DND-41 (cell line): Measurements from ENCODE around the gene TLX1.

Source experiments
- ATAC-seq: fragments of 200-7000 bp; cut with Tn5 transposase; 3 replicates; pipeline ENCODE4 v1.9.1; 2021; ENCODE audit warnings: low read depth; ENCODE audit not compliant: insufficient read depth
- DNase-seq: peaks from one replicate; pipeline ENCODE4 v3.0.0-alpha.2; 2020
- H2AFZ ChIP-seq: 2 replicates; pipeline ENCODE4 v1.6.0; 2012; ENCODE audit warnings: low read depth, low read length
- H3K27ac ChIP-seq: 2 replicates; pipeline ENCODE4 v1.5.1; 2012; ENCODE audit warnings: low read length, inconsistent platforms
- H3K27me3 ChIP-seq: fragments of 200-600 bp; sonication (generic); 2 replicates; pipeline ENCODE4 v1.6.0; 2012; ENCODE audit warnings: low read length, mild to moderate bottlenecking, inconsistent platforms; ENCODE audit not compliant: insufficient read depth, poor library complexity
- H3K36me3 ChIP-seq: 2 replicates; pipeline ENCODE4 v1.5.1; 2012; ENCODE audit warnings: low read length, inconsistent platforms; ENCODE audit not compliant: insufficient read depth
- H3K4me1 ChIP-seq: 2 replicates; pipeline ENCODE4 v1.5.1; 2012; ENCODE audit warnings: mild to moderate bottlenecking, low read length; ENCODE audit not compliant: insufficient read depth
- H3K4me2 ChIP-seq: 2 replicates; pipeline ENCODE4 v1.6.0; 2012; ENCODE audit warnings: mild to moderate bottlenecking, moderate library complexity, low read length, inconsistent platforms; ENCODE audit not compliant: insufficient read depth
- H3K4me3 ChIP-seq, 2 experiments: fragments of 200-600 bp in 1 of 2; shearing (Covaris generic) in 1 of 2; 2 replicates each; pipeline ENCODE4 v1.5.1; 2012 to 2016; ENCODE audit warnings: inconsistent platforms in 2 of 2, low read length in 2 of 2, mild to moderate bottlenecking in 2 of 2, low read depth in 1 of 2, moderate library complexity in 1 of 2
- H3K79me2 ChIP-seq: 2 replicates; pipeline ENCODE4 v1.6.0; 2012; ENCODE audit warnings: low read length, inconsistent platforms; ENCODE audit not compliant: insufficient read depth
- H3K9ac ChIP-seq: 2 replicates; pipeline ENCODE4 v1.6.0; 2012; ENCODE audit warnings: low read depth, mild to moderate bottlenecking, inconsistent platforms, low read length, moderate library complexity
- H3K9me3 ChIP-seq: 2 replicates; pipeline ENCODE4 v1.5.1; 2012; ENCODE audit warnings: low read length, moderate library complexity, mild to moderate bottlenecking, inconsistent platforms; ENCODE audit not compliant: insufficient read depth, severe bottlenecking
- H4K20me1 ChIP-seq: 2 replicates; pipeline ENCODE4 v1.6.0; 2012; ENCODE audit warnings: low read length; ENCODE audit not compliant: insufficient read depth
- CTCF ChIP-seq: IDR thresholded peaks from 2 replicates; pipeline ENCODE4 v1.5.1; 2012; ENCODE audit warnings: borderline replicate concordance, low read length, moderate library complexity, mild to moderate bottlenecking; ENCODE audit not compliant: poor library complexity, severe bottlenecking; ENCODE audit errors: extremely low read depth
- EZH2 ChIP-seq: IDR thresholded peaks from 3 replicates; pipeline ENCODE4 v1.6.1; 2012; ENCODE audit warnings: borderline replicate concordance, low read depth, mild to moderate bottlenecking, moderate library complexity, low read length, inconsistent platforms; ENCODE audit not compliant: severe bottlenecking

The TLX1 gene

DNA sequence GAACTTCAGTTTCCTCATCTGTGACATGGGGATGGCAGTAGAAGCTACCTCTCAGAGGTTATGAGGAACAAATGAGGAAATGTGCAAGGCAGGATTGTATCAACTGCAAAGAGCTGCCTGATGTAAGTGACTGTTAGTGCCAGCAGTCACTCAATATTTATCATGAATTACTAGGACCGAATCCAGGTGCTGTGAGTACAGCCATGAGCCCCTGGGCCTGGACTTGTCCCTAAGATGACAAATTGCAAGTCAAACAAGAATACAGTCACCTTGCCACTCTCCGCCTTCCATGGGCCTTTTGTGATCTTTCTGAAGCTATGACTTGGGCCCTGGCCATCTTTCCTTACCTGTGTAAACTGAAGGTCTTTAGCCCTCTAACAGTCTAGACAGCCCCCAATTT, 27.7 kb upstream of the TLX1 start:
- Histone ChIP-seq H3K4me2 (no peak overlapping the region), H3K36me3 (no peaks in the 10 kb centered on the region), H3K27me3 (peaks cover 48% of the 10 kb centered on the region), H3K9ac (no peak overlapping the region), H2AFZ (no peak overlapping the region), H3K27ac (no peak overlapping the region), H3K4me1 (no peaks in the 10 kb centered on the region), H3K4me3 (no peak overlapping the region), H3K79me2 (no peaks in the 10 kb centered on the region), H3K9me3 (no peaks in the 10 kb centered on the region), H4K20me1 (peaks cover 12% of the 10 kb centered on the region; the same call in 1 of the 2 replicates)
- ATAC-seq (no peak), DNase-seq (no peak)
- TF ChIP-seq CTCF = no peak
- no peak for TF ChIP-seq EZH2

- Histone ChIP-seq H3K27me3 (peaks cover 38% of the 10 kb centered on the region), H3K4me3 (no peak overlapping the region)
- no peak for ATAC-seq
Measured at GRCh38 chr10:101106351-101106750, 24.7 kb upstream of the TLX1 start.

GRCh38 chr10:101107771-101108170, 23.3 kb upstream of the TLX1 start:
- Histone ChIP-seq H3K36me3 (no peaks in the 10 kb centered on the region), H4K20me1 (0 out of 2 replicates have a peak, but pooled peaks cover 8% of the 10 kb centered on the region), H3K9me3 (no peaks in the 10 kb centered on the region), H3K9ac (no peak overlapping the region), H2AFZ (no peak overlapping the region), H3K79me2 (no peaks in the 10 kb centered on the region), H3K27ac (no peak overlapping the region), H3K4me1 (no peaks in the 10 kb centered on the region), H3K4me2 (no peak overlapping the region), H3K4me3 (no peak overlapping the region), H3K27me3 (peaks cover 28% of the 10 kb centered on the region)
- no peak for ATAC-seq
- DNase-seq = no peak
- no peak for TF ChIP-seq CTCF
- no peak for TF ChIP-seq EZH2

More at GRCh38 chr10:101106351-101106750, 24.7 kb upstream of the TLX1 start:
- H3K27ac ChIP-seq = no peak overlapping the region
- TF ChIP-seq CTCF = no peak
- no peak for TF ChIP-seq EZH2
- no peaks in the 10 kb centered on the region for H3K36me3 ChIP-seq
- H3K4me2 ChIP-seq = no peak overlapping the region
- H3K9ac ChIP-seq = no peak overlapping the region
- 0 out of 2 replicates have a peak, but pooled peaks cover 8% of the 10 kb centered on the region for H4K20me1 ChIP-seq
- no peaks in the 10 kb centered on the region for H3K9me3 ChIP-seq
- no peak overlapping the region for H2AFZ ChIP-seq
- no peaks in the 10 kb centered on the region for H3K4me1 ChIP-seq
- no peak for DNase-seq
- no peaks in the 10 kb centered on the region for H3K79me2 ChIP-seq
